Measurements from ENCODE around the gene LBP. TPM values are rescaled to one million over a fixed set of nuclear protein-coding genes. Genes with fewer than 3 reads are reported as not detected.

LBP gene
- not detected for polyA plus RNA-seq (2012; ENCODE audit: missing spikeins)

DNA sequence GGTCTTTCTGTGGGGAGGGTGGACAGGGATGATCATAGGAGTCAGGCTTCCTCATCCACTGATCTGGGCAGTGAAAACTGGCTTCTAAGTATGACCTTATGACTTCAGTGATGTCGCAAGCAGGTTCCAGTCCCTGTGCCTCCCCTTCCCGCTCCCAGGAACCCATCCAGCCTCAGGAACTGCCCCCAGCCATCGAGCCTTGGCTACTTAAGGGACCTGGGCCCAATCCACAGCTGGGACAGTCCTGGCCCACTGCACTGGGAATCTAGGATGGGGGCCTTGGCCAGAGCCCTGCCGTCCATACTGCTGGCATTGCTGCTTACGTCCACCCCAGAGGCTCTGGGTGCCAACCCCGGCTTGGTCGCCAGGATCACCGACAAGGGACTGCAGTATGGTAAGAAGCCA, at the start of gene LBP:
Gene LBP, plus strand, starts transcription at position 236 of the 405 bp plus-strand sequence. Its CDS starts 35 bp downstream, at position 271.
- no peak for FAIRE-seq
- TF ChIP-seq TAF1 (IDR thresholded peaks at IDR 0.05; ENCODE audit: borderline replicate concordance, low read depth, low read length) (no peak), POLR2A (IDR thresholded peaks at IDR 0.05; ENCODE audit: low read depth, low read length) (no peak), POLR2AphosphoS5 (IDR thresholded peaks at IDR 0.05; ENCODE audit: low read depth, low read length) (no peak)
- DNase-seq (ENCODE audit: insufficient read length) = no peak

DNA sequence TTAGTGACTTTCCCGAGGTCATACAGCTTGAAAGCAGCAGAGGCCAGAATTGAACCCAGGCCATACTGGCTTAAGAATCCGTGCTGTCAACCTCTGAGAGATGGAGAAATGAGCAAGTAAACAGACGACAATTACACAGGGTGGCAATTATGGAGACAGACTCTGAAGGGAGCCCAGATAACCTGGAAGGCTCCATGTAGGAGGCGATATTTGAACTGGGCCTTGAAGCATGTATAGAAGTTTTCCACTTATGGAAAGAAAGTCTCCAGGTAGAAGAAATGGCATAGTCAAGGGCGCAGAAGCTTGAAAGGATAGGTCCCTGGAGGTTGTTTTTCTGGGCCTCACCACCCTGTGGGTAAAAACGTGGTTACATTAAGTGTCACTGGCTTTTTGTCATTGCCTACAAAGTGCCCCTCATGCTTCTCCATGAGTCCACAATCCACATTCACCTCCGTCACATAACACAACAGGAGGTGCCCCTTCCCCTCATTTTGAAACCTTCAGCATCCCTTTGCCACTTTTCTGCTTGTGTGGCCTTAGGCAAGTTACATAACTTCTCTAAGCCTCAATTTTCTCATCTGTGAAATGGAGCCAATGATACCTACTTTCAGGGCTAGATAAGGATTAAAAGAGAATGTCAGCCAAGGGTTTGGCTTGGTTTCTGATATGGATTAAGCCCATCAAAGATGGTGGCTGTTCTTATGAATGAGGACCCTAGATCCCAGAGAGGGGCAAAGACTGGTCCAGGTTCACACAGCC, 48.2 kb upstream of the LBP start:
- TF ChIP-seq TAF1 (IDR thresholded peaks at IDR 0.05; ENCODE audit: borderline replicate concordance, low read depth, low read length) (no peak), POLR2A (IDR thresholded peaks at IDR 0.05; ENCODE audit: low read depth, low read length) (no peak), POLR2AphosphoS5 (IDR thresholded peaks at IDR 0.05; ENCODE audit: low read depth, low read length) (no peak)
- FAIRE-seq = no peak
- DNase-seq (ENCODE audit: insufficient read length) = no peak

DNA sequence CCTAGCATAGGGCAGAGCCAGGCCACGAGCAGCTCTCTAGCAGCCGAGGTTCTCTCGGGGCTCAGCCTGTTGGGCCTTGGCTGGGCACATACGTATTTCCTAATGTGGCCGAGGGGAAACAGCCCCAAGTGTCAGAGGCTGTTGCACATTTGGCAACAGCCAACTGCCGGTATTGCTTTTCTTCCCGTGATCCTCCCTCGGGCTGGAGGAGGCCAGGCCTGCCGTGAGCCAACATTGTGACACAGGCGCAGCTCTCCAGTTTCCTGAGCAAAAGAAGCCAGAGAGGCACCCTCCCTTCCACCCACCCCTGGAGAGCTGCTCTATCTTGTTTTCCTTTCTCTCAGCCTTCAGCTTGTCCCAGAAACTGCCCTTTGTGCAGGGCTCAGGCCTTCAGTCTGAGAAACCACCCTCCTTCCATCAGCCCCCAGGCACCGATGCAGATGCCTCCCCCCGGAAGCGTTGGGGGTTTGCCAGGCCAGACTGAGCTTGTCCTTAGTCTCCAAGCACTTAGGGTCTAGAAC, 47.5 kb upstream of the LBP start:
- DNase-seq (ENCODE audit: insufficient read length) (no peak), FAIRE-seq (no peak)
- no peak for TF ChIP-seq TAF1 (IDR thresholded peaks at IDR 0.05; ENCODE audit: borderline replicate concordance, low read depth, low read length)
- TF ChIP-seq POLR2AphosphoS5 (IDR thresholded peaks at IDR 0.05; ENCODE audit: low read depth, low read length) = no peak
- no peak for TF ChIP-seq POLR2A (IDR thresholded peaks at IDR 0.05; ENCODE audit: low read depth, low read length)

DNA sequence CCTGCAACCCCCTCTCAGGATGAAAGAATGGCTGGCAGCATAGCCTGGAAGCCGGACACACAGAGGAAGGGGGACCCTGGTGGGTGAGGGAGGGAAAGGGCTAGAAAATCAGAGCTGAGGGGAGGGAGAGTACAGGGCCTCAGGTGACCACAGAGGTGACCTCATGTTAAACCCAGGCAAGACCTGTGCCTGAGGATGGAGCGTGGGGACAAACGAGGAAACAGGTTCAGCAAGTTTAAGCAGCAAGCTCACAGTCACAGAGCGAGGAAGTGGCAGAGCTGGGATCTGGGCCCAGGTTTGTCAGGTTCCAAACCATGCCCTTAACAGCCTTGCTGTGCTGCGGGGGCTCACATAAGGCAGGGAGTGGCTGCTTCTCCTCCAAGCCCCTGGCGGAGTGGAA, 46.3 kb upstream of the LBP start:
- no peak for FAIRE-seq
- TF ChIP-seq POLR2AphosphoS5 (IDR thresholded peaks at IDR 0.05; ENCODE audit: low read depth, low read length) = no peak
- TF ChIP-seq TAF1 (IDR thresholded peaks at IDR 0.05; ENCODE audit: borderline replicate concordance, low read depth, low read length) = no peak
- no peak for TF ChIP-seq POLR2A (IDR thresholded peaks at IDR 0.05; ENCODE audit: low read depth, low read length)
- DNase-seq (ENCODE audit: insufficient read length) = no peak

DNA sequence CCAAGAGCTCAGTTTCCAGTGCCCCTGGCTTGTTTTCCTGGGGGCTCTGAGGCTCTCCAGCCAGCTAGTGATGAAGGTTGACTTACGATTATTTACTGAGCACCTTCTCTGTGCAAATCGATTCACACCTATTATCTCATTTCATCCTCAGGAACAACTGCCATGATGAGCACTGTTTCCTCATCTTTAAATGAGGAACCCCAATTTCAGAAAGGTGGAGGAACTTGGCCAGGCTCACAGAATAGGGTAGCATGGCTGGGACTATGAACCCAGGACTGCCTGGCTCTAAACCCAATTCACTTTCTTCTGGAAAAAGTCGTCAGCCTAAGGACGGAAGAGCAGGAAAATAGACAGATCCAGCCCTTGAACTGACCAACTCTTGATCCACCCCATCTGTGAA, 45.8 kb upstream of the LBP start:
- FAIRE-seq = no peak
- TF ChIP-seq TAF1 (IDR thresholded peaks at IDR 0.05; ENCODE audit: borderline replicate concordance, low read depth, low read length) (no peak), POLR2AphosphoS5 (IDR thresholded peaks at IDR 0.05; ENCODE audit: low read depth, low read length) (no peak), POLR2A (IDR thresholded peaks at IDR 0.05; ENCODE audit: low read depth, low read length) (no peak)
- DNase-seq (ENCODE audit: insufficient read length) = no peak

- no peak for DNase-seq (ENCODE audit: insufficient read length)
- no peak for FAIRE-seq
- no peak for TF ChIP-seq TAF1 (IDR thresholded peaks at IDR 0.05; ENCODE audit: borderline replicate concordance, low read depth, low read length)
- TF ChIP-seq POLR2AphosphoS5 (IDR thresholded peaks at IDR 0.05; ENCODE audit: low read depth, low read length) = no peak
- TF ChIP-seq POLR2A (IDR thresholded peaks at IDR 0.05; ENCODE audit: low read depth, low read length) = no peak
Observed at GRCh38 chr20:38301309-38301708, 45.0 kb upstream of the LBP start.

DNA sequence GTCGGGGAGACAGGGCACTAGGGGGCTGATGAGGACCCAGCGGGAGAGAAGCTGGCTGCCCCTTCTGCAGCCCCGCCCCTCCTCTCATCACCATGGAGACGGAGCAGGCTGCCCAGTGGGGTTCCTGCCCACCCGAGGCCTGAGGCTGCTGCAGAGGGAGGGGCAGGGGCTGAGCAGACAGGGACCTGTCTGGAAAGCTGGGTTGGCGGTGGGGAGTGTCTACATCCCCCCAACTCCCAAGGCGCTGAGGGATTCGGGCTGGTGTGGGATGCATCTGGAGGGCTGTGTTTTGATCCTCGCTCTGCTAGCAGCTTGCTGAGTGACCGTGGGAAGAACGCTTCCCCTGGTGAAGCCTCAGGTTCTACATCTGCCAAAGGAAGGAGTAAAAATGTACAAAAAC, 43.5 kb upstream of the LBP start:
- no peak for FAIRE-seq
- TF ChIP-seq TAF1 (IDR thresholded peaks at IDR 0.05; ENCODE audit: borderline replicate concordance, low read depth, low read length) = no peak
- TF ChIP-seq POLR2AphosphoS5 (IDR thresholded peaks at IDR 0.05; ENCODE audit: low read depth, low read length) = no peak
- TF ChIP-seq POLR2A (IDR thresholded peaks at IDR 0.05; ENCODE audit: low read depth, low read length) = no peak
- DNase-seq (ENCODE audit: insufficient read length) = no peak

DNA sequence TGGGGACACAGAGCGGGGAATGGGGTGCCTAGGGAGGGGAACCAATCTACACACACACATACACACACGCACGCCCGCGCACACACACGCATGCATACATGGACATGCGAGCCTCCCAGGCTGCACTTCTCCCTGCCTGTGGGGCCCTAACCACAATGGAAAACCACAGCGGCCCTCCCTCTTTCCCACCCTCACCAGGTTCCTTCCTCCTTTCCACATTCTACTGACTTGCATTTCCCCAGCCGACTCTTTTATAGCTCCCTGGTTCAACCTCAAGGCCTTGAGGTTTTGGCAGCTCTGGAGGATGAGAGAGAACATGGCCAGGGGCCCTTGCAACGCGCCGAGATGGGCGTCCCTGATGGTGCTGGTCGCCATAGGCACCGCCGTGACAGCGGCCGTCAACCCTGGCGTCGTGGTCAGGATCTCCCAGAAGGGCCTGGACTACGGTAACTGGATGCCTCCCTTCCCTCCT, 42.3 kb upstream of the LBP start, which contains the start of gene BPI:
Gene BPI, plus strand, starts transcription at position 249 of the 472 bp plus-strand sequence. Its CDS starts 68 bp downstream, at position 317.
- no peak for DNase-seq (ENCODE audit: insufficient read length)
- no peak for TF ChIP-seq POLR2AphosphoS5 (IDR thresholded peaks at IDR 0.05; ENCODE audit: low read depth, low read length)
- no peak for TF ChIP-seq TAF1 (IDR thresholded peaks at IDR 0.05; ENCODE audit: borderline replicate concordance, low read depth, low read length)
- no peak for FAIRE-seq

DNA sequence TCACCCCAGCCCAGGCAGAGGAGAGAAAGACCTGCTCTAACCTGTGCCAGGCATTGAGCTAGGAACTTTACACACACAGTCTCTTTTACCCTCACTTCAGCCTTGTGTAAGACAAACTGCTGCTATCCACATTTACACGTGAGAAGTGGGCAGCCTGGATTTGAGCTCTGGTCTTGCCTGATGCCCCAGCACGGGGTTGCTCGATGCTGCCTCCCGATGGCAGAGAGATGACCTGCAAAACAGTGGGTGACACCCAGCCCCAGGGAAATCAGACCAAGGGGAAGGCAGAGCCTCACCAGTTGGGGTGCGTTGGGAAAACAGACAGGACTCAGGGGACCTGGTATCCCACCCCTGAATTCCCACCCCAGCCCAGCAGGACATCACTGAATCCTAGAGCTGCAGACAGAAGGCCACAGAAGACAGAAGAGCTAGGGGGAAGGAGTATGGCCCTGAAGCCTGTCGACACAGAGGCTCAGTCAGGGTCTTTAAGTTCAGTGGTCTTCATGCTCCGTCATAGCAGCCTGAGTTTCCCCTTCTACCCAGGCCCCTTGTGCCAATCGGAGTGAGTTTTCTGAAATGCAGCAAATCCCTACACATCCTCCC, 41.3 kb upstream of the LBP start:
- FAIRE-seq = peak; percentile 76
- DNase-seq (ENCODE audit: insufficient read length) = no peak
- no peak for TF ChIP-seq POLR2AphosphoS5 (IDR thresholded peaks at IDR 0.05; ENCODE audit: low read depth, low read length)
- no peak for TF ChIP-seq TAF1 (IDR thresholded peaks at IDR 0.05; ENCODE audit: borderline replicate concordance, low read depth, low read length)
- no peak for TF ChIP-seq POLR2A (IDR thresholded peaks at IDR 0.05; ENCODE audit: low read depth, low read length)

DNA sequence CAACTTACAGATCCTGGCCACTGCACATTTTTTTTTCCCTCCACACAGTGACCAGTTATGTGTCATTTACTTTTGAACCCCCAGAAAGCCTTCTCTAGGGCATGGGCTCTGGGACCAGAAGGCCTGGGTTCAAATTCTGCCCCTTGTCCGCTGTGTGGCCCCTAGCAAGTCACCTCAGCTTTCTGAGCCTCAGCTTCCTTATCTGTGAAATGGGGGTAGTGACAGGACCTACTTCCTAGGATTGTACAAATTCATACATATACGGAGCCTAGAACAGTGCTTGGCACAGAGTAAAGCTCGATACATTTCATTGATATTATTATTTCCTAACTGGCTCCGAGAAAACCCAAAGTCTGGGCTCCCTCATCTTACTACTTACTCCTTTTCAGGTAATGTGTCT, 40.7 kb upstream of the LBP start:
- TF ChIP-seq POLR2AphosphoS5 (IDR thresholded peaks at IDR 0.05; ENCODE audit: low read depth, low read length) = no peak
- no peak for TF ChIP-seq POLR2A (IDR thresholded peaks at IDR 0.05; ENCODE audit: low read depth, low read length)
- no peak for TF ChIP-seq TAF1 (IDR thresholded peaks at IDR 0.05; ENCODE audit: borderline replicate concordance, low read depth, low read length)
- FAIRE-seq = no peak
- no peak for DNase-seq (ENCODE audit: insufficient read length)

DNA sequence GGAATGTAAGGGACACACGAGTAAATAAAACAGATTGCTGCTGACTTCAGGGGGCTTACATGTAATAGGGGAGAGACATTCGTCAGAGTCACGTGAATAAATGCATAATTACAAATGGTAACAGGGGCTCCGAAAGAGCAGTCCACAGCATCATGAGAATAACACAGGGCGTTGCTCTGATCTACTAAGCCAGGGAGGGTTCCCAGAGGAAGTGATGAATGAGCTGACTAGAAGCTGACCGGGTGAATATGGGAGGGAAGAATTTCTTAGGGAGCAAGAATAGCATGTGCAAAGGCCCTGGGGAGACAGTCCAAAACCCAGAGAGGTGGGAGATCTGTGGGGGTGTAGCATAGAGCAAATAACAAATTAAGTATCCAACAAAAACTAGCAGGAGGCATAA, 39.9 kb upstream of the LBP start:
- no peak for DNase-seq (ENCODE audit: insufficient read length)
- TF ChIP-seq POLR2AphosphoS5 (IDR thresholded peaks at IDR 0.05; ENCODE audit: low read depth, low read length) = no peak
- TF ChIP-seq TAF1 (IDR thresholded peaks at IDR 0.05; ENCODE audit: borderline replicate concordance, low read depth, low read length) = no peak
- no peak for TF ChIP-seq POLR2A (IDR thresholded peaks at IDR 0.05; ENCODE audit: low read depth, low read length)
- FAIRE-seq = no peak
